HepG2 (cell line): ENCODE measurements around the gene SAMD4A. TPM values are rescaled to one million over a fixed set of nuclear protein-coding genes. Genes with fewer than 3 reads are reported as not detected.

Experiments
- ATAC-seq: fragments of 200-7000 bp; cut with Tn5 transposase; 3 replicates; pipeline ENCODE4 v1.9.1; 2020; ENCODE audit warnings: mild to moderate bottlenecking, moderate library complexity
- BruUV-seq: library from RNA; stranded (reverse); fragments of 400-500 nt; replicated peaks from 2 replicates; lab custom pipeline; 2021; lab: Mats Ljungman, UMichigan
- CTCF ChIA-PET: fragments of 300-600 bp; formaldehyde crosslinking; extraction: SDS; loops from one replicate; lab custom pipeline; 2021; ENCODE audit warnings: low total read pairs, inconsistent platforms, low intra/inter-chr PET ratio; lab: Yijun Ruan, JAX
- POLR2A ChIA-PET: fragments of 350-600 bp; sonication (Branson Sonifier 250); formaldehyde crosslinking; loops from one replicate; lab custom pipeline; 2020; ENCODE audit warnings: antibody characterized with exemption, inconsistent platforms; lab: Yijun Ruan, JAX
- DNase-seq: peaks from one replicate; pipeline ENCODE4 v3.0.0-alpha.2; 2015; ENCODE audit warnings: low spot score
- FAIRE-seq: peaks from 3 replicates; lab custom pipeline; 2011; peaks lifted over from hg19 to GRCh38; lab: Jason Lieb, UNC
- H2AFZ ChIP-seq: one replicate; pipeline ENCODE4 v1.6.1; 2011; ENCODE audit warnings: low read length, inconsistent platforms
- H3K27ac ChIP-seq: fragments of 300-600 bp; 3 replicates; pipeline ENCODE4 v1.8.0; 2011; ENCODE audit warnings: mixed run types, mild to moderate bottlenecking, mixed read lengths, low read length, inconsistent platforms; ENCODE audit not compliant: insufficient read depth; ENCODE audit errors: extremely low read length
- H3K27me3 ChIP-seq, 2 experiments: fragments of 200-600 bp in 1 of 2; 2 replicates in 1 of 2; 3 replicates in 1 of 2; pipeline versions ENCODE4 v1.6.0 to v1.8.0; 2011; ENCODE audit warnings: low read length in 2 of 2, mild to moderate bottlenecking in 2 of 2, moderate library complexity in 2 of 2, inconsistent platforms in 1 of 2; ENCODE audit not compliant: insufficient read depth in 2 of 2, control insufficient read depth in 1 of 2
- H3K36me3 ChIP-seq, 2 experiments: fragments of 200-600 bp in 1 of 2; replicated peaks in 1 of 2; 2 replicates in 1 of 2; 3 replicates in 1 of 2; pipeline versions ENCODE4 v1.5.1 to v1.8.0; 2011; ENCODE audit warnings: low read length in 2 of 2, inconsistent platforms in 1 of 2; ENCODE audit not compliant: insufficient read depth in 2 of 2, control insufficient read depth in 1 of 2
- H3K4me1 ChIP-seq: 2 replicates; pipeline ENCODE4 v1.5.1; 2012; ENCODE audit warnings: low read length, inconsistent platforms; ENCODE audit not compliant: insufficient read depth
- H3K4me2 ChIP-seq: 2 replicates; pipeline ENCODE4 v1.6.0; 2011; ENCODE audit warnings: low read depth, low read length, inconsistent platforms
- H3K4me3 ChIP-seq, 3 experiments: fragments of 200-600 bp in 1 of 3; sonication (generic), shearing (Covaris generic) in 1 of 3; replicated peaks in 1 of 3; 2 replicates each; pipeline ENCODE4 v1.5.1; 2011 to 2016; ENCODE audit warnings: low read length in 3 of 3, inconsistent platforms in 2 of 3, low read depth in 2 of 3, mild to moderate bottlenecking in 2 of 3, control low read depth in 1 of 3, mixed read lengths in 1 of 3; ENCODE audit not compliant: insufficient read depth in 1 of 3
- H3K79me2 ChIP-seq: one replicate; pipeline ENCODE4 v1.6.1; 2011; ENCODE audit warnings: low read length, inconsistent platforms; ENCODE audit not compliant: insufficient read depth
- H3K9ac ChIP-seq: 2 replicates; pipeline ENCODE4 v1.6.0; 2011; ENCODE audit warnings: mild to moderate bottlenecking, low read depth, low read length, inconsistent platforms; ENCODE audit not compliant: insufficient read depth
- H3K9me3 ChIP-seq: 2 replicates; pipeline ENCODE4 v1.5.1; 2012; ENCODE audit warnings: mild to moderate bottlenecking, low read length
- H4K20me1 ChIP-seq: 2 replicates; pipeline ENCODE4 v1.6.0; 2011; ENCODE audit warnings: inconsistent platforms, mild to moderate bottlenecking, low read length, moderate library complexity; ENCODE audit not compliant: insufficient read depth
- ARID4A ChIP-seq: sonication (generic); formaldehyde crosslinking; IDR thresholded peaks from 2 replicates; pipeline ENCODE4 v1.5.0; 2020; ENCODE audit warnings: mild to moderate bottlenecking, missing genetic modification reagents, borderline replicate concordance
- CERS6 ChIP-seq: sonication (generic); formaldehyde crosslinking; IDR thresholded peaks from 2 replicates; pipeline ENCODE4 v1.5.0; 2020; ENCODE audit warnings: missing genetic modification reagents
- FOXJ3 ChIP-seq: sonication (generic); formaldehyde crosslinking; IDR thresholded peaks from 2 replicates; pipeline ENCODE4 v1.4.0; 2020; ENCODE audit warnings: missing genetic modification reagents, mild to moderate bottlenecking, borderline replicate concordance
- HNRNPL ChIP-seq: fragments of 200-400 bp; formaldehyde crosslinking; IDR thresholded peaks from 2 replicates; pipeline ENCODE4 v1.6.1; 2017; ENCODE audit warnings: mild to moderate bottlenecking, low read depth, low read length
- KDM5B ChIP-seq: sonication (generic); formaldehyde crosslinking; IDR thresholded peaks from 2 replicates; pipeline ENCODE4 v1.4.0; 2020; ENCODE audit warnings: missing genetic modification reagents, mild to moderate bottlenecking, borderline replicate concordance
- MTA3 ChIP-seq: sonication (generic); formaldehyde crosslinking; IDR thresholded peaks from 2 replicates; pipeline ENCODE4 v1.4.0; 2020; ENCODE audit warnings: missing genetic modification reagents
- NPAS2 ChIP-seq: sonication (generic); formaldehyde crosslinking; IDR thresholded peaks from 2 replicates; pipeline ENCODE4 v1.8.0; 2022; ENCODE audit warnings: mild to moderate bottlenecking, missing genetic modification reagents, borderline replicate concordance
- REL ChIP-seq: sonication (generic); formaldehyde crosslinking; conservative IDR thresholded peaks from 2 replicates; pipeline ENCODE4 v1.8.0; 2022; ENCODE audit warnings: mild to moderate bottlenecking, missing genetic modification reagents, moderate library complexity
- SRSF9 ChIP-seq: fragments of 200-400 bp; formaldehyde crosslinking; IDR thresholded peaks from 2 replicates; pipeline ENCODE4 v1.6.1; 2018; ENCODE audit warnings: borderline replicate concordance, mild to moderate bottlenecking, low read depth, low read length; ENCODE audit not compliant: insufficient read depth, poor library complexity, severe bottlenecking
- ZHX1 ChIP-seq: sonication (generic); formaldehyde crosslinking; IDR thresholded peaks from 2 replicates; pipeline ENCODE4 v1.8.1; 2022; ENCODE audit warnings: low read depth, mild to moderate bottlenecking, missing genetic modification reagents
- ZNF275 ChIP-seq: sonication (generic); formaldehyde crosslinking; IDR thresholded peaks from 2 replicates; pipeline ENCODE4 v1.8.0; 2022; ENCODE audit warnings: missing genetic modification reagents, mild to moderate bottlenecking, inconsistent platforms, borderline replicate concordance
- ZNF282 ChIP-seq: fragments of 450-650 bp; IDR thresholded peaks from 2 replicates; pipeline ENCODE4 v1.6.1; 2018; ENCODE audit not compliant: partially characterized antibody
- ZNF678 ChIP-seq: sonication (generic); formaldehyde crosslinking; IDR thresholded peaks from 2 replicates; pipeline ENCODE4 v1.4.0; 2020; ENCODE audit warnings: mild to moderate bottlenecking, missing genetic modification reagents
- ZNF839 ChIP-seq: sonication (generic); formaldehyde crosslinking; IDR thresholded peaks from 2 replicates; pipeline ENCODE4 v1.4.0; 2020; ENCODE audit warnings: missing genetic modification reagents, mild to moderate bottlenecking, borderline replicate concordance
- in situ Hi-C: cut with HindIII; loops from 2 replicates; pipeline ENCODE4 v1.10.0; 2017; ENCODE audit warnings: low pct_unique_long_range_greater_than_20kb; ENCODE audit not compliant: extremely low pct_ligation_motif_present
- intact Hi-C: fragments of 100-400 bp; cut with micrococcal nuclease; formaldehyde crosslinking; loops from one replicate; pipeline ENCODE4 v1.10.0; 2022; ENCODE audit not compliant: unreplicated experiment
- polyA plus RNA-seq, 8 experiments: library from polyadenylated mRNA; depleted of rRNA in 3 of 8; stranded (reverse) in 7 of 8; unstranded in 1 of 8; fragments of >200 nt; fragmentation: Illumina TruSeq in 4 of 8; extraction: Trizol in 4 of 8; gene quantifications; 2 replicates each; pipeline versions ENCODE4 v1.2.1 to v1.2.3, GENCODE V29; 2011 to 2016; ENCODE audit warnings: low read depth in 4 of 8, missing spikeins in 1 of 8, mixed read lengths in 1 of 8; ENCODE audit not compliant: insufficient read depth in 1 of 8
- total RNA-seq, 5 experiments: library from RNA; depleted of rRNA; stranded (reverse); fragments of >200 nt; fragmentation: Illumina TruSeq; extraction: Trizol; gene quantifications; 2 replicates each; pipeline ENCODE4 v1.2.3, GENCODE V29; 2016; ENCODE audit warnings: low read depth in 1 of 5

SAMD4A gene
- total and polyA plus RNA-seq, 2 of the 13 experiments (the other 11 are each of a cell fraction or from before 2014, with no cell fraction given), result 11.8 to 13.0 TPM

- Histone ChIP-seq H3K27me3 (no peaks in the 10 kb centered on the region; a peak in 1 of 5 replicates), H3K36me3 (no peaks in the 10 kb centered on the region; a peak in 1 of 5 replicates), H3K4me2 (no peak overlapping the region), H2AFZ (no peak overlapping the region), H3K4me3 (no peak overlapping the region), H3K9ac (no peak overlapping the region), H3K9me3 (peaks cover 9% of the 10 kb centered on the region; the same call in 1 of the 2 replicates), H3K4me1 (peaks cover 14% of the 10 kb centered on the region), H4K20me1 (no peaks in the 10 kb centered on the region), H3K79me2 (no peaks in the 10 kb centered on the region), H3K27ac (no peak overlapping the region)
- in situ Hi-C loops (no loop called here), intact Hi-C loops (no loop called here)
- ChIA-PET POLR2A (no interaction called here), CTCF (no interaction called here)
- ATAC-seq (no peak), FAIRE-seq (no peak), DNase-seq (no peak)
- no TSS peak for BruUV-seq
- TF ChIP-seq NPAS2 (CRISPR knock-in tag) (no peak), ZNF282 (no peak), HNRNPL (no peak), KDM5B (CRISPR knock-in tag) (no peak), ZNF839 (CRISPR knock-in tag) (no peak), CERS6 (CRISPR knock-in tag) (no peak), MTA3 (CRISPR knock-in tag) (no peak), ZNF275 (no peak), SRSF9 (no peak), ZNF678 (CRISPR knock-in tag) (no peak), ARID4A (CRISPR knock-in tag) (no peak), REL (no peak), ZHX1 (CRISPR knock-in tag) (no peak), FOXJ3 (CRISPR knock-in tag) (no peak)
These were observed 230.0 kb downstream of the SAMD4A start for GRCh38 chr14:54796961-54797360.
